IPS-NIHi11 (cell line): ENCODE measurements around the gene NELFA.

Experiments
- DNase-seq: peaks from one replicate; pipeline ENCODE4 v3.0.0; 2012; ENCODE audit warnings: mixed read lengths, low spot score

NELFA gene

DNA sequence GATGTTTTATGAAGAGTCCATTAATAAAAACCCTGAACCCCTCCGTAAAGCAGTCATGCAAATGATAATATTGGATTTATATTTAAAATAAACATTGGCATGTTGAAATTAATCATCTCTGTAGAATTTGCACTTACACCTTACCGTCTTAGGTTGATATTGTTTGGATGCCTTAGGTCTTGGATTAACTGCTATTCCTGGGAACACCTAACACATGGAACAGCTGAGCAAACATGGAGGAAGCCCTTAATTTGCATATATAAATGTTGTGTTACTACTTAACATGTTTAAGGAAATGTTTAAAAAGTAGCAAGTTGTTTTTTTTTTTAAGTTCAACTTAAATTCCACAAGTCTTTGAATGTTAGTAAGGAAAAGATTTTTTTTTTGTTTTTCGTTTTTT lies 75.1 kb downstream of the NELFA start:
- DNase-seq = no peak

DNA sequence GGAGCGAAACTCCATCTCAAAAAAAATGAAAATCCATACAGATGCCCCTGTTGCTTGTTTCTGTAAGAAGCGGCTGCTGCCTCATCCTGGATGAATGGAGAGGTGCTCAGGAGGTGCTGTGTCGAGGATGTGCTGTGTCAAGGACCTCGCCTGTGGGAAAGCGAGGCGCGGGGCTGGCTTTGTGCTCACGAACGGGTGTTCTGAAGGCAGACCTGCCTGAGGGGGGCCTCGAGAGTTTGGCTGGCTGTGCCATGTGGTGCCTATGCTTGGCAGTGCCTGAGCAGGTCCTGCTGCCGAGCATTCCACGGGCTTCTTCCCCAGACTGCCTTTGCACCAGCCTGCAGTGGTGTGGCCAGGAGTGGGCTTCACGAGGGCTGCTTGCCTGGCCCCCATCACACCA lies 76.0 kb downstream of the NELFA start:
- DNase-seq = no peak
